SK-N-DZ (cell line): Measurements from ENCODE around the gene GCLC.

Experiments used
- DNase-seq: peaks from one replicate; pipeline ENCODE4 v3.0.0-alpha.2; 2015; ENCODE audit warnings: low spot score

Gene GCLC

GRCh38 chr6:53458105-53458866, 86.6 kb downstream of the GCLC start:
- no peak for DNase-seq

GRCh38 chr6:53456809-53457208, 88.1 kb downstream of the GCLC start:
- no peak for DNase-seq

DNA sequence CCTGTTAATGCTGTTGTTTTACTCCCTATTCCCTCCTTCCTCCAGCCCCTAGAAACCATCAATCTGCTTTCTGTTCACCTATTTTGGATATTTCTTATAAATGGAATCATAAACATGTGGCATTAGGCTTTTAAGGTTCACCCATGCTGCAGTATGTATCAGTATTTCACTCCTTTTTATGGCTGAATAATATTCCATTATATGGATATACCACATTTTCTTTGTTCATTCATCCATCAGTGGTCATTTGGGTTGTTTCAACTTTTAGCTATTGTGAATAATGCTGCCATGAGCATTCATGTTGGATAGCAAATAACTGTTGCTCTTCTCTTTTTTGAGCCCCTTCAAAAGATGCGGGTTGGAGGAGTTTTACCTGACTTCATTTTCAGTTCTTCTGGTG, 89.2 kb downstream of the GCLC start:
- DNase-seq, result no peak

DNA sequence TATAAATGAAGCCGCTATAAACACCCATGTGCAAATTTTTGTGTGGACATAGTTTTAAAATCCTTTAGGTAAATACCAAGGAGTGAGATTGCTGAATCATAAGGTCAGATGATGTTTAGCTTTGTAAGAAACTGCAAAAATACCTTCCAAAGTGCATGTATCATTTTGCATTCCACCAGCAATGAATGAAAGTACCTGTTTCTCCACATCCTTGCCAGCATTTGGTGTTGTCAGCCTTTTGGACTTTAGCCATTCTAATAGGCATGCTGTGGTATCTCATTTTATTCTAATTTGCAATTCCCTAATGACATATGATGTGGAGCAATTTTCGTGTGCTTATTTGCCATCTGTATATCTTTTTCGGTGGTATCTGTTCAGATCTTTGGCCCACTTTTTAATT, 93.7 kb downstream of the GCLC start:
- DNase-seq, result no peak

DNA sequence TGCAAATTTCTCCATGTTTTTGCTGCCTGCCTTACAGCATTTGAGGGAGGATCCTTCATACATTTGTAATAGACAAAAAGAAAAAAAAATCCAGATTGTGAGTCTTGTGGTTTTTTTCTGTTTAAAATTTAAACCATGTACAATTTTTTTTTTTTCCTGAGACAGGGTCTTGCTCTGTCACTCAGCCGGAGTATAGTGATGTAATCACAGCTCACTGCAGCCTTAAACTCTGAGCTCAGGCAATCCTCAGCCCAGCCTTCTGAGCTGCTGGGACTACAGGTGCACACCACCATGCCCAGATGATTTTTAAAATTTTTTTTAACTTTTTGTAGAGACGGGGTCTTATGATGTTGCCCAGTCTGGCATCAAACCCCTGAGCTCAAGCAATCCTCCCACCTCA, 97.0 kb downstream of the GCLC start:
- no peak for DNase-seq
